C1 segment of cervical spinal cord (tissue), 14 donors: ENCODE results near the gene CUBN.

Experiments used
- DNase-seq, 14 donors: peaks; one replicate each; lab custom pipeline; 2025; lab: John Stamatoyannopoulos, UW

The CUBN gene

GRCh38 chr10:16789765-16790164, 339.8 kb downstream of the CUBN start:
- DNase-seq, result no peak

- no peak for DNase-seq
Measured at GRCh38 chr10:16789261-16789660, 340.4 kb downstream of the CUBN start.

- DNase-seq, result no peak
Measured at GRCh38 chr10:16788778-16789177, 340.8 kb downstream of the CUBN start.

GRCh38 chr10:16788125-16788524, 341.5 kb downstream of the CUBN start:
- DNase-seq, result no peak

GRCh38 chr10:16787361-16787791, 342.2 kb downstream of the CUBN start:
- DNase-seq, result no peak

- no peak for DNase-seq
Measured at GRCh38 chr10:16780338-16780880, 349.2 kb downstream of the CUBN start.

GRCh38 chr10:16779384-16779915, 350.2 kb downstream of the CUBN start:
- no peak for DNase-seq

- peak in 1 of 14 donors; percentile 78 for DNase-seq
Measured at GRCh38 chr10:16777473-16778370, 351.9 kb downstream of the CUBN start.

- no peak for DNase-seq
Measured at GRCh38 chr10:16776896-16777295, 352.7 kb downstream of the CUBN start.
